Measurements from ENCODE around the gene GTPBP1.

The GTPBP1 gene

GRCh38 chr22:38694940-38695339 is 10.8 kb upstream of the GTPBP1 start:
- no peaks in the 10 kb centered on the region for H3K27me3 ChIP-seq (replicated peaks; ENCODE audit: control insufficient read depth, insufficient read depth, low read length)
- no peaks in the 10 kb centered on the region for H3K36me3 ChIP-seq (ENCODE audit: control insufficient read depth, insufficient read depth, low read length, severe bottlenecking)
- no peak for DNase-seq (ENCODE audit: low read depth)
- H3K9me3 ChIP-seq (ENCODE audit: control insufficient read depth, low read length), result no peaks in the 10 kb centered on the region
- H3K4me3 ChIP-seq (ENCODE audit: low read length), result no peak overlapping the region
- no peak overlapping the region for H3K9ac ChIP-seq (ENCODE audit: low read length)
- peaks cover 38% of the 10 kb centered on the region for H3K4me1 ChIP-seq (ENCODE audit: control insufficient read depth, insufficient read depth, low read length)

GRCh38 chr22:38696606-38697424 is 8.9 kb upstream of the GTPBP1 start:
- H3K9ac ChIP-seq (ENCODE audit: low read length), result no peak overlapping the region
- no peaks in the 10 kb centered on the region for H3K27me3 ChIP-seq (replicated peaks; ENCODE audit: control insufficient read depth, insufficient read depth, low read length)
- peak; percentile 76 for DNase-seq (ENCODE audit: low read depth)
- no peaks in the 10 kb centered on the region for H3K9me3 ChIP-seq (ENCODE audit: control insufficient read depth, low read length)
- H3K4me3 ChIP-seq (ENCODE audit: low read length), result peak overlapping the region; percentile 93
- peaks cover 43% of the 10 kb centered on the region for H3K4me1 ChIP-seq (ENCODE audit: control insufficient read depth, insufficient read depth, low read length)
- H3K36me3 ChIP-seq (ENCODE audit: control insufficient read depth, insufficient read depth, low read length, severe bottlenecking), result no peaks in the 10 kb centered on the region

GRCh38 chr22:38697425-38698089 is 8.2 kb upstream of the GTPBP1 start:
- Histone ChIP-seq H3K27me3 (replicated peaks; ENCODE audit: control insufficient read depth, insufficient read depth, low read length) (no peaks in the 10 kb centered on the region), H3K4me1 (ENCODE audit: control insufficient read depth, insufficient read depth, low read length) (peaks cover 43% of the 10 kb centered on the region), H3K9ac (ENCODE audit: low read length) (no peak overlapping the region), H3K36me3 (ENCODE audit: control insufficient read depth, insufficient read depth, low read length, severe bottlenecking) (no peaks in the 10 kb centered on the region), H3K4me3 (ENCODE audit: low read length) (peak overlapping the region; percentile 93), H3K9me3 (ENCODE audit: control insufficient read depth, low read length) (no peaks in the 10 kb centered on the region)
- peak; percentile 37 for DNase-seq (ENCODE audit: low read depth)

GRCh38 chr22:38698407-38699094 is 7.2 kb upstream of the GTPBP1 start:
- H3K27me3 ChIP-seq (replicated peaks; ENCODE audit: control insufficient read depth, insufficient read depth, low read length), result no peaks in the 10 kb centered on the region
- H3K9ac ChIP-seq (ENCODE audit: low read length), result no peak overlapping the region
- H3K36me3 ChIP-seq (ENCODE audit: control insufficient read depth, insufficient read depth, low read length, severe bottlenecking), result no peaks in the 10 kb centered on the region
- DNase-seq (ENCODE audit: low read depth), result no peak
- H3K4me1 ChIP-seq (ENCODE audit: control insufficient read depth, insufficient read depth, low read length), result peaks cover 43% of the 10 kb centered on the region
- H3K9me3 ChIP-seq (ENCODE audit: control insufficient read depth, low read length), result no peaks in the 10 kb centered on the region
- H3K4me3 ChIP-seq (ENCODE audit: low read length), result peak overlapping the region; percentile 93

- Histone ChIP-seq H3K9me3 (ENCODE audit: control insufficient read depth, low read length) (no peaks in the 10 kb centered on the region), H3K4me3 (ENCODE audit: low read length) (peak overlapping the region; percentile 93), H3K9ac (ENCODE audit: low read length) (peak overlapping the region; percentile 92), H3K27me3 (replicated peaks; ENCODE audit: control insufficient read depth, insufficient read depth, low read length) (no peaks in the 10 kb centered on the region), H3K4me1 (ENCODE audit: control insufficient read depth, insufficient read depth, low read length) (peaks cover 43% of the 10 kb centered on the region), H3K36me3 (ENCODE audit: control insufficient read depth, insufficient read depth, low read length, severe bottlenecking) (no peaks in the 10 kb centered on the region)
- DNase-seq (ENCODE audit: low read depth), result no peak
Observed at GRCh38 chr22:38699143-38699542, 6.6 kb upstream of the GTPBP1 start.

- H3K4me3 ChIP-seq (ENCODE audit: low read length), result peak overlapping the region; percentile 93
- DNase-seq (ENCODE audit: low read depth), result peak; percentile 57
- no peaks in the 10 kb centered on the region for H3K9me3 ChIP-seq (ENCODE audit: control insufficient read depth, low read length)
- no peaks in the 10 kb centered on the region for H3K36me3 ChIP-seq (ENCODE audit: control insufficient read depth, insufficient read depth, low read length, severe bottlenecking)
- no peaks in the 10 kb centered on the region for H3K27me3 ChIP-seq (replicated peaks; ENCODE audit: control insufficient read depth, insufficient read depth, low read length)
- peak overlapping the region; percentile 92 for H3K9ac ChIP-seq (ENCODE audit: low read length)
- H3K4me1 ChIP-seq (ENCODE audit: control insufficient read depth, insufficient read depth, low read length), result peaks cover 47% of the 10 kb centered on the region
Observed at GRCh38 chr22:38699784-38700183, 6.0 kb upstream of the GTPBP1 start.

GRCh38 chr22:38700270-38700788 is 5.4 kb upstream of the GTPBP1 start:
- DNase-seq (ENCODE audit: low read depth), result peak; percentile 78
- H3K9me3 ChIP-seq (ENCODE audit: control insufficient read depth, low read length), result no peaks in the 10 kb centered on the region

GRCh38 chr22:38700789-38701628 is 4.7 kb upstream of the GTPBP1 start, which contains the start of gene JOSD1:
Gene JOSD1, minus strand, starts transcription at chr22:38700943. Its CDS starts 956 bp downstream, at chr22:38699987.
- H3K27me3 ChIP-seq (replicated peaks; ENCODE audit: control insufficient read depth, insufficient read depth, low read length), result no peaks in the 10 kb centered on the region
- H3K4me1 ChIP-seq (ENCODE audit: control insufficient read depth, insufficient read depth, low read length), result peaks cover 50% of the 10 kb centered on the region
- DNase-seq (ENCODE audit: low read depth), result peak; percentile 97
- H3K9ac ChIP-seq (ENCODE audit: low read length), result peak within 1 kb of the TSS; percentile 92
- H3K4me3 ChIP-seq (ENCODE audit: low read length), result peak within 1 kb of the TSS; percentile 93
- H3K36me3 ChIP-seq (ENCODE audit: control insufficient read depth, insufficient read depth, low read length, severe bottlenecking), result no peaks in the 10 kb centered on the region
- H3K9me3 ChIP-seq (ENCODE audit: control insufficient read depth, low read length), result no peaks in the 10 kb centered on the region

More at GRCh38 chr22:38700270-38700788, 5.4 kb upstream of the GTPBP1 start:
- Histone ChIP-seq H3K4me3 (ENCODE audit: low read length) (peak overlapping the region; percentile 93), H3K9ac (ENCODE audit: low read length) (peak overlapping the region; percentile 92), H3K27me3 (replicated peaks; ENCODE audit: control insufficient read depth, insufficient read depth, low read length) (no peaks in the 10 kb centered on the region), H3K36me3 (ENCODE audit: control insufficient read depth, insufficient read depth, low read length, severe bottlenecking) (no peaks in the 10 kb centered on the region), H3K4me1 (ENCODE audit: control insufficient read depth, insufficient read depth, low read length) (peaks cover 50% of the 10 kb centered on the region)

GRCh38 chr22:38704654-38705234 is 1.0 kb upstream of the GTPBP1 start:
- no peaks in the 10 kb centered on the region for H3K27me3 ChIP-seq (replicated peaks; ENCODE audit: control insufficient read depth, insufficient read depth, low read length)
- peaks cover 3% of the 10 kb centered on the region for H3K36me3 ChIP-seq (ENCODE audit: control insufficient read depth, insufficient read depth, low read length, severe bottlenecking)
- H3K4me3 ChIP-seq (ENCODE audit: low read length), result peak overlapping the region; percentile 74
- H3K9me3 ChIP-seq (ENCODE audit: control insufficient read depth, low read length), result no peaks in the 10 kb centered on the region
- H3K9ac ChIP-seq (ENCODE audit: low read length), result peak overlapping the region; percentile 54
- H3K4me1 ChIP-seq (ENCODE audit: control insufficient read depth, insufficient read depth, low read length), result peaks cover 26% of the 10 kb centered on the region
- no peak for DNase-seq (ENCODE audit: low read depth)

All from adipocyte (in vitro differentiated cells).